H1 (cell line): ENCODE data around the gene ARL3. TPM values are rescaled to one million over a fixed set of nuclear protein-coding genes. Genes with fewer than 3 reads are reported as not detected.

Source experiments
- BACH1 ChIP-seq: IDR thresholded peaks from 2 replicates; pipeline ENCODE4 v1.6.1; 2012; ENCODE audit warnings: low read length, improper control_type of control experiment
- BCL11A ChIP-seq, 2 experiments: IDR thresholded peaks; one replicate each; pipeline ENCODE4 v1.6.1; 2011; ENCODE audit warnings: low read depth in 2 of 2, low read length in 2 of 2, mild to moderate bottlenecking in 2 of 2
- CEBPB ChIP-seq: IDR thresholded peaks from 2 replicates; pipeline ENCODE4 v1.6.1; 2012; ENCODE audit warnings: low read depth, low read length
- E2F6 ChIP-seq: IDR thresholded peaks from 2 replicates; pipeline ENCODE4 v1.6.1; 2012; ENCODE audit warnings: inconsistent platforms
- EGR1 ChIP-seq: IDR thresholded peaks from 2 replicates; pipeline ENCODE4 v1.6.1; 2011; ENCODE audit warnings: low read depth, low read length, borderline replicate concordance
- EP300 ChIP-seq, 2 experiments: IDR thresholded peaks; 1 replicate in 1 of 2; 2 replicates in 1 of 2; pipeline ENCODE4 v1.6.1; 2011 to 2012; ENCODE audit warnings: low read depth in 2 of 2, low read length in 2 of 2, mild to moderate bottlenecking in 2 of 2, borderline replicate concordance in 1 of 2, inconsistent platforms in 1 of 2, moderate library complexity in 1 of 2
- EZH2 ChIP-seq: fragments of 200-600 bp; sonication (generic); IDR thresholded peaks from 2 replicates; pipeline ENCODE4 v1.7.1; 2012; ENCODE audit warnings: low read depth, mild to moderate bottlenecking, moderate library complexity, low read length, inconsistent platforms; ENCODE audit not compliant: severe bottlenecking
- GTF2F1 ChIP-seq: IDR thresholded peaks from 2 replicates; pipeline ENCODE4 v1.6.1; 2012; ENCODE audit warnings: low read depth, low read length, improper control_type of control experiment, borderline replicate concordance
- JUND ChIP-seq: IDR thresholded peaks from 2 replicates; pipeline ENCODE4 v1.6.1; 2011; ENCODE audit warnings: mild to moderate bottlenecking, improper control_type of control experiment, low read length
- KDM4A ChIP-seq: IDR thresholded peaks from one replicate; pipeline ENCODE4 v1.7.1; 2012; ENCODE audit warnings: low read depth, mild to moderate bottlenecking, moderate library complexity, low read length, inconsistent platforms; ENCODE audit not compliant: severe bottlenecking
- NANOG ChIP-seq: IDR thresholded peaks from 2 replicates; pipeline ENCODE4 v1.6.1; 2011; ENCODE audit warnings: low read length, low read depth, mild to moderate bottlenecking, inconsistent platforms; ENCODE audit not compliant: insufficient read depth, poor library complexity, severe bottlenecking
- POU5F1 ChIP-seq: IDR thresholded peaks from 2 replicates; pipeline ENCODE4 v1.6.1; 2011; ENCODE audit warnings: low read depth, mild to moderate bottlenecking, low read length, moderate library complexity
- RBBP5 ChIP-seq: IDR thresholded peaks from 2 replicates; pipeline ENCODE4 v1.7.1; 2012; ENCODE audit warnings: low read depth, mild to moderate bottlenecking, inconsistent platforms, low read length, moderate library complexity, borderline replicate concordance
- RXRA ChIP-seq: IDR thresholded peaks from 2 replicates; pipeline ENCODE4 v1.6.1; 2011; ENCODE audit warnings: low read depth, mild to moderate bottlenecking, low read length, moderate library complexity; ENCODE audit not compliant: insufficient read depth
- SIRT6 ChIP-seq: IDR thresholded peaks from one replicate; pipeline ENCODE4 v1.7.1; 2012; ENCODE audit warnings: low read length, inconsistent platforms
- SP4 ChIP-seq: IDR thresholded peaks from 2 replicates; pipeline ENCODE4 v1.6.1; 2012; ENCODE audit warnings: low read length, inconsistent platforms
- SUZ12 ChIP-seq: fragments of 200-600 bp; sonication (generic); IDR thresholded peaks from 2 replicates; pipeline ENCODE4 v1.6.1; 2012; ENCODE audit warnings: mild to moderate bottlenecking, inconsistent platforms, low read length, moderate library complexity, mixed read lengths
- TAF7 ChIP-seq: optimal IDR thresholded peaks from 2 replicates; pipeline ENCODE3; 2011; ENCODE audit warnings: low read depth, mild to moderate bottlenecking, inconsistent platforms, low read length, moderate library complexity, borderline replicate concordance
- TCF12 ChIP-seq: IDR thresholded peaks from 2 replicates; pipeline ENCODE4 v1.6.1; 2011; ENCODE audit warnings: low read depth, mild to moderate bottlenecking, low read length
- polyA plus RNA-seq, 7 experiments: library from polyadenylated mRNA; depleted of rRNA in 3 of 7; stranded (reverse) in 5 of 7; unstranded in 2 of 7; fragments of >200 nt in 5 of 7; fragments of 200-250 nt in 2 of 7; gene quantifications; 1 replicate in 5 of 7; 2 replicates in 1 of 7; 4 replicates in 1 of 7; pipeline versions ENCODE4 v1.2.1 to v1.2.3, GENCODE V29; 2011 to 2013; ENCODE audit warnings: missing spikeins in 2 of 7, mixed read lengths in 2 of 7
- total RNA-seq: library from RNA; stranded (reverse); fragmentation: NEBNext Ultra II Directional; extraction: Animal tissue kit (Norgen Biotek cat#: 25700); gene quantifications from 2 replicates; pipeline ENCODE4 v1.2.1, GENCODE V29; 2021
- TF ChIP-seq, protein P1 (sequence below): IDR thresholded peaks from 2 replicates; pipeline ENCODE4 v1.6.1; 2011; ENCODE audit warnings: low read depth, mild to moderate bottlenecking, low read length; ENCODE audit not compliant: insufficient read depth
- TF ChIP-seq, protein P2 (sequence below): IDR thresholded peaks from 2 replicates; pipeline ENCODE4 v1.6.1; 2012; ENCODE audit warnings: low read length, inconsistent platforms

ARL3 gene
- total and polyA plus RNA-seq, 2 of the 8 experiments (the other 6 are each of a cell fraction or from before 2014, with no cell fraction given) = 8.8 to 16.2 TPM

GRCh38 chr10:102641880-102642735 lies 72.1 kb downstream of the ARL3 start (continued):
- TF ChIP-seq SIRT6 (no peak), SP4 (no peak), EP300 (IDR thresholded peaks at IDR 0.05; ENCODE audit: borderline replicate concordance in 1 of 2, low read depth in 2 of 2, low read length in 2 of 2) (no peak), CEBPB (no peak), POU5F1 (no peak), GTF2F1 (no peak), E2F6 (peak; percentile 76; the same call in 1 of the 2 replicates), TAF7 (no peak), RXRA (no peak), KDM4A (peak; percentile 33), BACH1 (peak; percentile 52), BCL11A (IDR thresholded peaks at IDR 0.05; ENCODE audit: low read depth in 2 of 2, low read length in 2 of 2) (no peak), TCF12 (no peak), JUND (no peak), RBBP5 (no peak), NANOG (no peak), EGR1 (no peak), SUZ12 (no peak), EZH2 (no peak)
- TF ChIP-seq, protein P1, sequence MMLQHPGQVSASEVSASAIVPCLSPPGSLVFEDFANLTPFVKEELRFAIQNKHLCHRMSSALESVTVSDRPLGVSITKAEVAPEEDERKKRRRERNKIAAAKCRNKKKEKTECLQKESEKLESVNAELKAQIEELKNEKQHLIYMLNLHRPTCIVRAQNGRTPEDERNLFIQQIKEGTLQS = no peak
- TF ChIP-seq, protein P2, sequence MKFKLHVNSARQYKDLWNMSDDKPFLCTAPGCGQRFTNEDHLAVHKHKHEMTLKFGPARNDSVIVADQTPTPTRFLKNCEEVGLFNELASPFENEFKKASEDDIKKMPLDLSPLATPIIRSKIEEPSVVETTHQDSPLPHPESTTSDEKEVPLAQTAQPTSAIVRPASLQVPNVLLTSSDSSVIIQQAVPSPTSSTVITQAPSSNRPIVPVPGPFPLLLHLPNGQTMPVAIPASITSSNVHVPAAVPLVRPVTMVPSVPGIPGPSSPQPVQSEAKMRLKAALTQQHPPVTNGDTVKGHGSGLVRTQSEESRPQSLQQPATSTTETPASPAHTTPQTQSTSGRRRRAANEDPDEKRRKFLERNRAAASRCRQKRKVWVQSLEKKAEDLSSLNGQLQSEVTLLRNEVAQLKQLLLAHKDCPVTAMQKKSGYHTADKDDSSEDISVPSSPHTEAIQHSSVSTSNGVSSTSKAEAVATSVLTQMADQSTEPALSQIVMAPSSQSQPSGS = 0 out of 2 replicates have a peak, but pooled peaks have one; percentile 69
